GM23338 (cell line): ENCODE data around the gene TBX2. TPM values are rescaled to one million over a fixed set of nuclear protein-coding genes. Genes with fewer than 3 reads are reported as not detected.

Experiments used
- ATAC-seq: fragments of 200-7000 bp; cut with Tn5 transposase; 3 replicates; pipeline ENCODE4 v1.9.1; 2020
- DNase-seq: peaks from one replicate; pipeline ENCODE4 v3.0.0-alpha.2; 2015; ENCODE audit warnings: low spot score
- H2AFZ ChIP-seq: fragments of 200-600 bp; sonication (generic); 2 replicates; pipeline ENCODE4 v1.8.0; 2016; ENCODE audit warnings: antibody characterized with exemption, mild to moderate bottlenecking, moderate library complexity
- H3F3A ChIP-seq: fragments of 200-600 bp; sonication (generic); replicated peaks from 2 replicates; pipeline ENCODE4 v1.8.0; 2017; ENCODE audit warnings: antibody characterized with exemption, mixed run types, low read depth
- H3K27ac ChIP-seq: fragments of 200-600 bp; sonication (generic); 2 replicates; pipeline ENCODE4 v1.6.1; 2016; ENCODE audit warnings: low read depth
- H3K27me3 ChIP-seq: fragments of 200-600 bp; sonication (generic); 2 replicates; pipeline ENCODE4 v1.8.0; 2016; ENCODE audit warnings: mild to moderate bottlenecking, mixed run types, moderate library complexity; ENCODE audit not compliant: insufficient read depth
- H3K36me3 ChIP-seq: fragments of 200-600 bp; sonication (generic); 2 replicates; pipeline ENCODE4 v1.8.0; 2016; ENCODE audit warnings: mild to moderate bottlenecking; ENCODE audit not compliant: insufficient read depth
- H3K4me1 ChIP-seq: fragments of 200-600 bp; sonication (generic); 2 replicates; pipeline ENCODE4 v1.8.0; 2016; ENCODE audit warnings: mild to moderate bottlenecking, moderate library complexity; ENCODE audit not compliant: insufficient read depth
- H3K4me2 ChIP-seq: fragments of 200-600 bp; sonication (generic); 2 replicates; pipeline ENCODE4 v1.7.1; 2017; ENCODE audit warnings: mixed run types
- H3K4me3 ChIP-seq: fragments of 200-600 bp; sonication (generic); 2 replicates; pipeline ENCODE4 v1.6.1; 2016; ENCODE audit warnings: mixed run types
- H3K79me2 ChIP-seq: fragments of 200-600 bp; sonication (generic); replicated peaks from 2 replicates; pipeline ENCODE4 v1.8.0; 2017; ENCODE audit warnings: mild to moderate bottlenecking; ENCODE audit not compliant: insufficient read depth
- H3K9me2 ChIP-seq: fragments of 200-600 bp; sonication (generic); 2 replicates; pipeline ENCODE4 v1.8.0; 2017; ENCODE audit not compliant: insufficient read depth
- H4K20me1 ChIP-seq: fragments of 200-600 bp; sonication (generic); replicated peaks from 2 replicates; pipeline ENCODE4 v1.8.0; 2017; ENCODE audit warnings: mild to moderate bottlenecking; ENCODE audit not compliant: insufficient read depth
- H3K27ac Mint-ChIP-seq: 2 replicates; pipeline ENCODE4 v1.8.0; 2020; ENCODE audit warnings: inconsistent platforms, mild to moderate bottlenecking, moderate library complexity, mixed read lengths
- H3K27me3 Mint-ChIP-seq: 3 replicates; pipeline ENCODE4 v1.8.0; 2022; ENCODE audit warnings: low read depth, mild to moderate bottlenecking, moderate library complexity, mixed read lengths, inconsistent platforms; ENCODE audit not compliant: insufficient read depth, poor library complexity
- H3K36me3 Mint-ChIP-seq: 3 replicates; pipeline ENCODE4 v1.8.0; 2021; ENCODE audit warnings: low read depth, mild to moderate bottlenecking, inconsistent platforms, moderate library complexity, mixed read lengths
- H3K4me1 Mint-ChIP-seq: 3 replicates; pipeline ENCODE4 v1.8.0; 2020; ENCODE audit warnings: mild to moderate bottlenecking, inconsistent platforms, mixed read lengths
- H3K4me3 Mint-ChIP-seq: 3 replicates; pipeline ENCODE4 v1.8.0; 2021; ENCODE audit warnings: moderate library complexity, mild to moderate bottlenecking, inconsistent platforms, mixed read lengths
- H3K9me3 Mint-ChIP-seq: 3 replicates; pipeline ENCODE4 v1.8.0; 2020; ENCODE audit warnings: moderate library complexity, mild to moderate bottlenecking, inconsistent platforms, mixed read lengths
- EZH2phosphoT487 ChIP-seq: fragments of 200-600 bp; sonication (generic); IDR thresholded peaks from one replicate; pipeline ENCODE4 v1.8.1; 2018; ENCODE audit warnings: antibody characterized with exemption; ENCODE audit not compliant: unreplicated experiment
- JUNB ChIP-seq: IDR thresholded peaks from one replicate; pipeline ENCODE4 v1.6.1; 2016; ENCODE audit warnings: antibody characterized with exemption; ENCODE audit not compliant: unreplicated experiment
- NANOG ChIP-seq: IDR thresholded peaks from 2 replicates; pipeline ENCODE4 v1.6.1; 2016; ENCODE audit warnings: antibody characterized with exemption, borderline replicate concordance
- STAT1 ChIP-seq: IDR thresholded peaks from one replicate; pipeline ENCODE4 v1.6.1; 2016; ENCODE audit warnings: antibody characterized with exemption; ENCODE audit not compliant: unreplicated experiment
- ZNF114 ChIP-seq: fragments of 250-450 bp; sonication (Bioruptor Pico); IDR thresholded peaks from 2 replicates; pipeline ENCODE4 v1.5.0; 2020; ENCODE audit warnings: mild to moderate bottlenecking, moderate library complexity
- polyA plus RNA-seq: library from polyadenylated mRNA; unstranded; fragments of >200 nt; fragmentation: Nextera tagmentation; extraction: Ambion mirVana; gene quantifications from 2 replicates; pipeline ENCODE4 v1.2.1, GENCODE V29; 2016
- total RNA-seq: library from RNA; depleted of rRNA; stranded (reverse); fragments of >200 nt; shearing (Covaris generic); gene quantifications from 2 replicates; pipeline ENCODE4 v1.2.3, GENCODE V29; 2014
- TF ChIP-seq, protein P1 (sequence below): fragments of 250-450 bp; sonication (Bioruptor Pico); IDR thresholded peaks from 2 replicates; pipeline ENCODE4 v1.5.0; 2020; ENCODE audit warnings: mild to moderate bottlenecking, moderate library complexity
- TF ChIP-seq, protein P2 (sequence below): IDR thresholded peaks from 2 replicates; pipeline ENCODE4 v1.6.1; 2016; ENCODE audit warnings: antibody characterized with exemption

Gene TBX2
- total and polyA plus RNA-seq, 2 experiments from 2014 or later = not detected

DNA sequence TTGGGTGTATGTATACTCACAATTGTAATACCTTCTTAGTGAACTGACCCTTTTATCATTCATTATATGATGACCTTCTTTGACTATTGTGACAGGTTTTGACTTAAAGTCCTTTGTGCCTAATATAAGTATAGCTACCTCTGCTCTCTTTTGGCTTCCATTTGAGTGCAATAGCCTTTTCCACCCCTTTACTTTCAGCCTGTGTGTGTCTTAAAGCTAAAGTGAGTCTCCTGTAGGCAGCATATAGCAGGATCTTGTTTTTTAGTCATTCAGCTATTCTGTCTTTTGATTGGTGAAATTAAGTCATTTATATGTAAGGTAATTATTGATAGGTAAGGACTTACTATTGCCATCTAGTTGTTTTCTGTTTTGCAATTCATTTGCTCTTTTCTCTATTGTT lies 36.6 kb downstream of the TBX2 start (continued):
- TF ChIP-seq, protein P1, sequence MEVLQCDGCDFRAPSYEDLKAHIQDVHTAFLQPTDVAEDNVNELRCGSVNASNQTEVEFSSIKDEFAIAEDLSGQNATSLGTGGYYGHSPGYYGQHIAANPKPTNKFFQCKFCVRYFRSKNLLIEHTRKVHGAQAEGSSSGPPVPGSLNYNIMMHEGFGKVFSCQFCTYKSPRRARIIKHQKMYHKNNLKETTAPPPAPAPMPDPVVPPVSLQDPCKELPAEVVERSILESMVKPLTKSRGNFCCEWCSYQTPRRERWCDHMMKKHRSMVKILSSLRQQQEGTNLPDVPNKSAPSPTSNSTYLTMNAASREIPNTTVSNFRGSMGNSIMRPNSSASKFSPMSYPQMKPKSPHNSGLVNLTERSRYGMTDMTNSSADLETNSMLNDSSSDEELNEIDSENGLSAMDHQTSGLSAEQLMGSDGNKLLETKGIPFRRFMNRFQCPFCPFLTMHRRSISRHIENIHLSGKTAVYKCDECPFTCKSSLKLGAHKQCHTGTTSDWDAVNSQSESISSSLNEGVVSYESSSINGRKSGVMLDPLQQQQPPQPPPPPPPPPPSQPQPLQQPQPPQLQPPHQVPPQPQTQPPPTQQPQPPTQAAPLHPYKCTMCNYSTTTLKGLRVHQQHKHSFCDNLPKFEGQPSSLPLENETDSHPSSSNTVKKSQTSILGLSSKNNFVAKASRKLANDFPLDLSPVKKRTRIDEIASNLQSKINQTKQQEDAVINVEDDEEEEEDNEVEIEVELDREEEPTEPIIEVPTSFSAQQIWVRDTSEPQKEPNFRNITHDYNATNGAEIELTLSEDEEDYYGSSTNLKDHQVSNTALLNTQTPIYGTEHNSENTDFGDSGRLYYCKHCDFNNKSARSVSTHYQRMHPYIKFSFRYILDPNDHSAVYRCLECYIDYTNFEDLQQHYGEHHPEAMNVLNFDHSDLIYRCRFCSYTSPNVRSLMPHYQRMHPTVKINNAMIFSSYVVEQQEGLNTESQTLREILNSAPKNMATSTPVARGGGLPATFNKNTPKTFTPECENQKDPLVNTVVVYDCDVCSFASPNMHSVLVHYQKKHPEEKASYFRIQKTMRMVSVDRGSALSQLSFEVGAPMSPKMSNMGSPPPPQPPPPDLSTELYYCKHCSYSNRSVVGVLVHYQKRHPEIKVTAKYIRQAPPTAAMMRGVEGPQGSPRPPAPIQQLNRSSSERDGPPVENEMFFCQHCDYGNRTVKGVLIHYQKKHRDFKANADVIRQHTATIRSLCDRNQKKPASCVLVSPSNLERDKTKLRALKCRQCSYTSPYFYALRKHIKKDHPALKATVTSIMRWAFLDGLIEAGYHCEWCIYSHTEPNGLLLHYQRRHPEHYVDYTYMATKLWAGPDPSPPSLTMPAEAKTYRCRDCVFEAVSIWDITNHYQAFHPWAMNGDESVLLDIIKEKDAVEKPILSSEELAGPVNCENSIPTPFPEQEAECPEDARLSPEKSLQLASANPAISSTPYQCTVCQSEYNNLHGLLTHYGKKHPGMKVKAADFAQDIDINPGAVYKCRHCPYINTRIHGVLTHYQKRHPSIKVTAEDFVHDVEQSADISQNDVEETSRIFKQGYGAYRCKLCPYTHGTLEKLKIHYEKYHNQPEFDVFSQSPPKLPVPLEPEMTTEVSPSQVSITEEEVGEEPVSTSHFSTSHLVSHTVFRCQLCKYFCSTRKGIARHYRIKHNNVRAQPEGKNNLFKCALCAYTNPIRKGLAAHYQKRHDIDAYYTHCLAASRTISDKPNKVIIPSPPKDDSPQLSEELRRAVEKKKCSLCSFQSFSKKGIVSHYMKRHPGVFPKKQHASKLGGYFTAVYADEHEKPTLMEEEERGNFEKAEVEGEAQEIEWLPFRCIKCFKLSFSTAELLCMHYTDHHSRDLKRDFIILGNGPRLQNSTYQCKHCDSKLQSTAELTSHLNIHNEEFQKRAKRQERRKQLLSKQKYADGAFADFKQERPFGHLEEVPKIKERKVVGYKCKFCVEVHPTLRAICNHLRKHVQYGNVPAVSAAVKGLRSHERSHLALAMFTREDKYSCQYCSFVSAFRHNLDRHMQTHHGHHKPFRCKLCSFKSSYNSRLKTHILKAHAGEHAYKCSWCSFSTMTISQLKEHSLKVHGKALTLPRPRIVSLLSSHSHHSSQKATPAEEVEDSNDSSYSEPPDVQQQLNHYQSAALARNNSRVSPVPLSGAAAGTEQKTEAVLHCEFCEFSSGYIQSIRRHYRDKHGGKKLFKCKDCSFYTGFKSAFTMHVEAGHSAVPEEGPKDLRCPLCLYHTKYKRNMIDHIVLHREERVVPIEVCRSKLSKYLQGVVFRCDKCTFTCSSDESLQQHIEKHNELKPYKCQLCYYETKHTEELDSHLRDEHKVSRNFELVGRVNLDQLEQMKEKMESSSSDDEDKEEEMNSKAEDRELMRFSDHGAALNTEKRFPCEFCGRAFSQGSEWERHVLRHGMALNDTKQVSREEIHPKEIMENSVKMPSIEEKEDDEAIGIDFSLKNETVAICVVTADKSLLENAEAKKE (CRISPR knock-in tag) = no peak

DNA sequence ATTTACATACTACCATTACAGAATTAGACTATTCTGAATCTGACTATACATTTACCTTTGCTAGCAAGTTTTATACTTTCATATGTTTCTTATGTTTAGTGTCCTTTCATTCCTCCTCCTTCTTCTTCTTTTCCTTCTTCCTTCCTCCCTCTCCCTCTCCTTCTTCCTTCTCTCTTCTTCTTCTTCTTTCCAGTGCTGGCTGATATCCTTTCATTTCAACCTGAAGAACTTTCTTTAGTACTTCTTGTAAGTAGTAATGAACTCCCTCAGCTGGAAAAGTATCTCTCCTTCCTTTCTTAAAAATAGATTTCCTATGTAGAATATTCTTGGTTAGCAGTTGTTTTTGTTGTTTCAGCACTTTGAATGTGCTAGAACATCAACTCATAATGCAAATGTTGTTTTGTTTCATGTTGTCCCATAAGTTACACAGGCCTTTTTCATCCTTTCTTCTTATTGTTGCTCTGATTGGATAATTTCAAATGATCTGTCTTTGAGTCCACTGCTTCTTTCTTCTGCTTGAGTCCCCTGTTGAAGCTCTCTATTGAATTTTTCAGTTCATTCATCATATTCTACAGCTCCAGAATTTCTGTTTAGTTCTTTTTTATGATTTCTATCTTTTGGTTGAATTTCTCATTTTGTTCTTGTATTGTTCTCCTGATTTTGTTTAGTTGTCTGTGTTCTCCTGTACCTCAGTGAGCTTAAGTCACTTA lies 37.5 kb downstream of the TBX2 start:
- peaks cover 2% of the 10 kb centered on the region for H3K27me3 Mint-ChIP-seq
- H3F3A ChIP-seq = no peaks in the 10 kb centered on the region
- no peak overlapping the region for H3K4me3 ChIP-seq
- no peaks in the 10 kb centered on the region for H3K9me3 Mint-ChIP-seq
- H3K36me3 Mint-ChIP-seq = no peaks in the 10 kb centered on the region
- H3K4me1 ChIP-seq = no peaks in the 10 kb centered on the region
- no peaks in the 10 kb centered on the region for H4K20me1 ChIP-seq
- no peak overlapping the region for H3K4me2 ChIP-seq
- H2AFZ ChIP-seq = no peak overlapping the region
- no peak overlapping the region for H3K4me3 Mint-ChIP-seq
- H3K4me1 Mint-ChIP-seq = peaks cover 2% of the 10 kb centered on the region; the same call in 2 of the 3 replicates
- no peaks in the 10 kb centered on the region for H3K79me2 ChIP-seq
- H3K9me2 ChIP-seq = no peaks in the 10 kb centered on the region
- H3K36me3 ChIP-seq = no peaks in the 10 kb centered on the region
- H3K27ac Mint-ChIP-seq = no peak overlapping the region
- no peak overlapping the region for H3K27ac ChIP-seq
- DNase-seq = no peak
- no peaks in the 10 kb centered on the region; the same call in 1 of the 2 replicates for H3K27me3 ChIP-seq
- ATAC-seq = no peak
- TF ChIP-seq STAT1 (no peak), JUNB (no peak), ZNF114 (CRISPR knock-in tag) (no peak), EZH2phosphoT487 (no peak), NANOG (no peak)
- TF ChIP-seq, protein P1 (CRISPR knock-in tag) = no peak
- TF ChIP-seq, protein P2, sequence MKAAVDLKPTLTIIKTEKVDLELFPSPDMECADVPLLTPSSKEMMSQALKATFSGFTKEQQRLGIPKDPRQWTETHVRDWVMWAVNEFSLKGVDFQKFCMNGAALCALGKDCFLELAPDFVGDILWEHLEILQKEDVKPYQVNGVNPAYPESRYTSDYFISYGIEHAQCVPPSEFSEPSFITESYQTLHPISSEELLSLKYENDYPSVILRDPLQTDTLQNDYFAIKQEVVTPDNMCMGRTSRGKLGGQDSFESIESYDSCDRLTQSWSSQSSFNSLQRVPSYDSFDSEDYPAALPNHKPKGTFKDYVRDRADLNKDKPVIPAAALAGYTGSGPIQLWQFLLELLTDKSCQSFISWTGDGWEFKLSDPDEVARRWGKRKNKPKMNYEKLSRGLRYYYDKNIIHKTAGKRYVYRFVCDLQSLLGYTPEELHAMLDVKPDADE = no peak
